ENCODE results near the gene ACP5.

Gene ACP5

DNA sequence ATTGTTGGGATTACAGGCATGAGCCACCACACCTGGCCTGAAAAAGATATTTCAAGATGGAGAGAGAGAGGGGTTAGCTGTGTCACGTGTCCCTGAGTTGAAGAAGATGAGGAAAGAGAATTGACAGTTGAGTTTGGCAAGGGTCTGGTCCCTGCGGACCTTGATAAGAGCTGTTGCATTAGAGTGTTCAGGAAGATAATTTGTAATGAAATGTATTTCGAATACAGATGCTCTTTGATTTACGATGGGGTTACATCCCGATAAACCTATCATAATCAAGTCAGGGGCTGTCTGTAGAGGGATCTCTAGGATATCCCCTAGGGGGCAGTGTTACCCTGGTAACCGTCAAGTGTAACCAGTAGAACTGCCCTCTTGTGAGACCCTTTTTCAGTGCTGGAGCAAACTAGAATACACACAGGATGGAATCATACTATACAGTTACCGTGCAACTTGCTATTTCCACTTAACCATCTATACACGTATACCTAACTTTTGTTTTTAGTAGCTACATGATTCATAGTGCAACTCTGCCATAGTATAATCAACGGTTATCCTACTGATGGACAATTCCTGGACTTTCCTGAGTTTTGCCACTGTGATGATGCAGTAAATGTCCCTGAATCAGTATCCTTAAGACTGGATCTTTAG, 16.9 kb downstream of the ACP5 start:
- Histone ChIP-seq H2AFZ (ENCODE audit: low read length, unreplicated experiment) (no peak overlapping the region), H3K4me3 (ENCODE audit: low read depth, low read length) (peak overlapping the region; percentile 19), H3K4me1 (ENCODE audit: control insufficient read depth, insufficient read depth, low read length, unreplicated experiment) (no peaks in the 10 kb centered on the region)

DNA sequence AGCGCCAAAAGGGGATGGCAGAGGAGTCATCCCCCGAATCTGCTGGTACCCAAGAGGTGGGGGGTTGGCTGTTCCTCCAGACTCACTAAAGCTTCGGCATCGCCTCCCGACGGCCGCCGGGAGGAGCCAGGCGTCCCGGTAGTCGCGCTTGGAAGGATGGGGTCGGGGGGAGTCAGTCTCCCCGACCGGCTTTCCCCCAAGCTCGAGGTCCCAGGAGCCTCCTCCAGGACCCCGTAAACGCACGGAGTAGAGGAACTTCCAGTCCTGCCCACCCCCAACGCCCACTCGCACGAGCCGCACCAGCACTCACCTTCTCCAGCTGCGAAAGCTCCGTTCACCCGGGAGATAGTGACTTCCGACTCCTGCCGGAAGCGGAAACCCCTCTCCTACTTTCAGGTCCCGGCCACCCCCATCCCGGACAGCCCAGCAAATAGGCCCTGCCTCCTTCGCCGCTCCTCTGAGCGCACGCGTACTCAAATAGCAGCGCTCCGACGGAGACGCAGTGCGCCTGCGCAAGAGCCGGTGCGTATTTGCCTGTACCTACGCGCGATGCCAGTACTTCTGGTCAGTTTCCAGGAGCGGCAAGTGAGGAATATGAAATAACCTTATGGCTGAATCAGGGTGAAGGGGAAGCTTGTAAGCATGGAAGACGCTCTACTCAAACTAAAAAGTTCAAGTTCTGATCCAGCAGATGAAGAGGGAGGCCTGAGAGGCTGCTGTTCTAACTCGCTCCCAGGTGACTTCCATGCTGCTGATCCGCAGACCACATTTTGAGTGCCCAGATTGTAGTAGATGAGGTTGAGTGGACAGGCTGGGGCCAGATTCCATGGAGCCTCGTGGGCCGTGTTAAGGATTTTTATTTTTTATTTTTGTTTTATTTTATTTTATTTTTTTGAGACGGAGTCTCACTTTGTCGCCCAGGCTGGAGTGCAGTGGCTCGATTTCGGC, 18.3 kb downstream of the ACP5 start, which contains the start of gene ELOF1:
ELOF1 (minus strand) TSS at position 350 of the 948 bp plus-strand sequence. CDS start 4,883 bp downstream, outside the sequence.
- Histone ChIP-seq H3K4me3 (ENCODE audit: low read depth, low read length) (peak within 1 kb of the TSS; percentile 90), H3K4me1 (ENCODE audit: control insufficient read depth, insufficient read depth, low read length, unreplicated experiment) (no peaks in the 10 kb centered on the region), H2AFZ (ENCODE audit: low read length, unreplicated experiment) (peak within 1 kb of the TSS; percentile 99), H3K79me2 (ENCODE audit: control insufficient read depth, insufficient read depth, low read length, unreplicated experiment) (peaks cover 34% of the 10 kb centered on the region), H3K36me3 (ENCODE audit: insufficient read depth, low read length) (no peaks in the 10 kb centered on the region), H3K27me3 (ENCODE audit: insufficient read depth, low read length) (no peaks in the 10 kb centered on the region), H3K27ac (ENCODE audit: low read depth, low read length) (no peak within 1 kb of the TSS)

More for the DNA sequence above, 16.9 kb downstream of the ACP5 start:
- H3K79me2 ChIP-seq (ENCODE audit: control insufficient read depth, insufficient read depth, low read length, unreplicated experiment), result peaks cover 30% of the 10 kb centered on the region
- no peaks in the 10 kb centered on the region for H3K27me3 ChIP-seq (ENCODE audit: insufficient read depth, low read length)
- no peaks in the 10 kb centered on the region for H3K36me3 ChIP-seq (ENCODE audit: insufficient read depth, low read length)
- H3K27ac ChIP-seq (ENCODE audit: low read depth, low read length), result no peak overlapping the region

GRCh38 chr19:11556634-11557420, 20.6 kb downstream of the ACP5 start:
- H3K27ac ChIP-seq (ENCODE audit: low read depth, low read length), result no peak overlapping the region
- H2AFZ ChIP-seq (ENCODE audit: low read length, unreplicated experiment), result no peak overlapping the region
- H3K79me2 ChIP-seq (ENCODE audit: control insufficient read depth, insufficient read depth, low read length, unreplicated experiment), result peaks cover 34% of the 10 kb centered on the region
- H3K36me3 ChIP-seq (ENCODE audit: insufficient read depth, low read length), result no peaks in the 10 kb centered on the region
- H3K4me1 ChIP-seq (ENCODE audit: control insufficient read depth, insufficient read depth, low read length, unreplicated experiment), result no peaks in the 10 kb centered on the region
- H3K27me3 ChIP-seq (ENCODE audit: insufficient read depth, low read length), result no peaks in the 10 kb centered on the region
- H3K4me3 ChIP-seq (ENCODE audit: low read depth, low read length), result no peak overlapping the region

DNA sequence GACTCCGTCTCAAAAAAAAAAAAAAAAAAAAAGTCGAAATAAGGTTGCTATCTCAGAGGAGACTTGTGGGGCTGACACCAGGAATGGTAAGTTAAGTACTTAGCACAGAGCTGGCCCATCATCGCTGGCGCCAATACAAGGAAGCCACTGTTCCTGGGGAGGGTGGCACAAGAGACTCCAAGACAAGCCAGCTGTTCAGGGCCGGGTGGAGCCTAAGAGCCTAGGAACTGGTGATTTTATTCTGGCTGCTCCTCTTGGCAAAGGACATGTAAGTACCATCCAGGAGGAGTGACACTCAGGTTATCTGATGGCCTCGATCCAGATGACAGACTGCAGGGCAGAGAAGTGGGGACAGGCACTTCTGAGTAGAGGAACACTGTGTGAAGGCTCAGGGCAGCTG, 22.2 kb downstream of the ACP5 start:
- H3K4me3 ChIP-seq (ENCODE audit: low read depth, low read length), result no peak overlapping the region
- H2AFZ ChIP-seq (ENCODE audit: low read length, unreplicated experiment), result no peak overlapping the region
- peaks cover 34% of the 10 kb centered on the region for H3K79me2 ChIP-seq (ENCODE audit: control insufficient read depth, insufficient read depth, low read length, unreplicated experiment)
- H3K27ac ChIP-seq (ENCODE audit: low read depth, low read length), result no peak overlapping the region
- no peaks in the 10 kb centered on the region for H3K27me3 ChIP-seq (ENCODE audit: insufficient read depth, low read length)
- no peaks in the 10 kb centered on the region for H3K4me1 ChIP-seq (ENCODE audit: control insufficient read depth, insufficient read depth, low read length, unreplicated experiment)
- H3K36me3 ChIP-seq (ENCODE audit: insufficient read depth, low read length), result no peaks in the 10 kb centered on the region

GRCh38 chr19:11554160-11554559, 23.3 kb downstream of the ACP5 start:
- Histone ChIP-seq H3K79me2 (ENCODE audit: control insufficient read depth, insufficient read depth, low read length, unreplicated experiment) (peaks cover 34% of the 10 kb centered on the region), H3K4me1 (ENCODE audit: control insufficient read depth, insufficient read depth, low read length, unreplicated experiment) (no peaks in the 10 kb centered on the region), H3K27me3 (ENCODE audit: insufficient read depth, low read length) (no peaks in the 10 kb centered on the region), H3K4me3 (ENCODE audit: low read depth, low read length) (no peak overlapping the region), H3K36me3 (ENCODE audit: insufficient read depth, low read length) (no peaks in the 10 kb centered on the region), H2AFZ (ENCODE audit: low read length, unreplicated experiment) (no peak overlapping the region), H3K27ac (ENCODE audit: low read depth, low read length) (no peak overlapping the region)

DNA sequence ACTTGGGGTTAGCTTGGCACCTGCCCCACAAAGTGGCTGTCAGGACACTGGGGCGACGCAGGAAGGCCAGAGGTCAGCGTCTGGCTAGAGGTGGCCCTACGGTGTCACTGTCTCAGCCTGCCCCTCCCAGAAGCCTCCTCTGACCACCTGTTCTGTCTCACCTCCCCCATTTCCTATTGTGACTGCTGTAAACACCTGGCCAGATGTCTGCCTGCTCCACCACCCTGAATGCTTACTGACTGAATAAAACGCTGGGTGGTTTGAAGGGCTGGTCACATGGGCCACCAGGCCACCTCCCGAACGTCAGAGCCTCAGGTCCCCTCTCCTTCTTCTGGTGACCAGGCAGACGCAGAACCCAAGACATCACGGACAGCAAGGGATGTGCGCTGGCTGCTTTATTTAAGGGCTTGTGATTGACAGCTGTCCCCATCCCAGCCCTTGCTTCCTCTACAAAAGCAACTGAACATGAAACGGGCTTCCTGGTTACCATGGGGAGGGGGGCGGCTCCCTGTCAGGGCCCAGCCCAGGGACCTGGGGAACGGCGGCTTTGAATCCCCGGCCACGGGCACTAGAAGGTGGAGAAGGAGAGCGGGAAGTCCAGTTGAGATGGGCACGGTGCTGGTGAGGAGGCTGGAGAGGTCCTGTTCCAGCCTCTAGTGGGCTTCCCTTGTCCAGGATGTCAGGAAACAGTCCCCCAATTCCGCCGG, 24.6 kb downstream of the ACP5 start:
- Histone ChIP-seq H3K36me3 (ENCODE audit: insufficient read depth, low read length) (no peaks in the 10 kb centered on the region), H3K4me1 (ENCODE audit: control insufficient read depth, insufficient read depth, low read length, unreplicated experiment) (no peaks in the 10 kb centered on the region), H3K79me2 (ENCODE audit: control insufficient read depth, insufficient read depth, low read length, unreplicated experiment) (peaks cover 22% of the 10 kb centered on the region), H3K27me3 (ENCODE audit: insufficient read depth, low read length) (no peaks in the 10 kb centered on the region), H3K4me3 (ENCODE audit: low read depth, low read length) (no peak overlapping the region), H2AFZ (ENCODE audit: low read length, unreplicated experiment) (no peak overlapping the region), H3K27ac (ENCODE audit: low read depth, low read length) (no peak overlapping the region)

DNA sequence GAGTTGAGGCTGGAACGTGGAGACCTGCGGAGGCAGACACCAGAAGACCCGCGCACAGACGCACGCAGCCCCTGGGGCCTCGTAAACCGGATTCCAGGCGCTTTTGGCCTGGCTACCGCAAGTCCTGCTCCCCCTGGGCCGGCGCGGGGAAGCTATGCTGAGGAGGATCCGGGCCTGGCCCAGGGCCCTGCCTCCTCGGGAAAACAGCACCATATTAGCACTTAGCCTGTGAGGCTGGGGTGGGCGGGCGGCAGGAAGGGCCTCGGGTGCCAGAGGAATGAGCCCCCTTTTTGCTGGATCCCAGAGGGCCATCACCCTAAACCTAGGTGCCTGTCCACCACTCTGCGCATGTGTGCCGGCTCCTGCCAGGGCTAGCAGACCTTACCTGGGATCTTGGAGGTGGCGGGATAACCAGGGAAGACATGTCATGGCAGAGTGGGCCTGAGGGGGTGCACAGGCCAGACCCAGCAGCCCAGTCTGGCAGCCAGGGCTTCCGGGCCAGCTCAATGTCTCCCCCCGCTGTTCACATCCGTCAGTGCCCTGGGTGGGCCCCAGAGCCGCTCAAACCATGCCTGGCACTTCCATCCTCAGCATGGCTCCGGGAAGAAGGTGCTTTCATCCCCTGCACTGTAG, 25.7 kb downstream of the ACP5 start:
- Histone ChIP-seq H3K27me3 (ENCODE audit: insufficient read depth, low read length) (no peaks in the 10 kb centered on the region), H3K79me2 (ENCODE audit: control insufficient read depth, insufficient read depth, low read length, unreplicated experiment) (peaks cover 14% of the 10 kb centered on the region), H3K4me3 (ENCODE audit: low read depth, low read length) (no peak overlapping the region), H3K36me3 (ENCODE audit: insufficient read depth, low read length) (no peaks in the 10 kb centered on the region), H3K4me1 (ENCODE audit: control insufficient read depth, insufficient read depth, low read length, unreplicated experiment) (no peaks in the 10 kb centered on the region), H2AFZ (ENCODE audit: low read length, unreplicated experiment) (no peak overlapping the region), H3K27ac (ENCODE audit: low read depth, low read length) (no peak overlapping the region)

DNA sequence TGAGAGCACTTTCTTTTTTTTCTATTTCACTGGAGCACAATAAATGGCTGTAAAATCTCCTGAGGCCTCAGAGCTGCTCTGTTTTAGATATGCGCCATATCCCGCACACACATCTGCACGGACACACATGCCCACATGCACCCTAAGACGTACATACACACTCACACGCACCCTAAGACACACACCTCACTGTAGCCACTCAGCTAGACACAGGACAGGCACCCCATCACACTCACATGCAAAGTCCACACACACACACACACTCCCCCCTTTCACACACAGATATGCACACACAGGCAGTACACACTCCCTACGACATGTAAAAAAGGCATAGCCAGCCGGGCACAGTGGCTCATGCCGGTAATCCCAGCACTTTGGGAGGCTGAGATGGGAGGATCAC, 27.2 kb downstream of the ACP5 start:
- no peak overlapping the region for H3K4me3 ChIP-seq (ENCODE audit: low read depth, low read length)
- H3K27me3 ChIP-seq (ENCODE audit: insufficient read depth, low read length), result no peaks in the 10 kb centered on the region
- H3K27ac ChIP-seq (ENCODE audit: low read depth, low read length), result no peak overlapping the region
- H3K36me3 ChIP-seq (ENCODE audit: insufficient read depth, low read length), result no peaks in the 10 kb centered on the region
- no peaks in the 10 kb centered on the region for H3K4me1 ChIP-seq (ENCODE audit: control insufficient read depth, insufficient read depth, low read length, unreplicated experiment)
- H2AFZ ChIP-seq (ENCODE audit: low read length, unreplicated experiment), result no peak overlapping the region
- H3K79me2 ChIP-seq (ENCODE audit: control insufficient read depth, insufficient read depth, low read length, unreplicated experiment), result peaks cover 1% of the 10 kb centered on the region

DNA sequence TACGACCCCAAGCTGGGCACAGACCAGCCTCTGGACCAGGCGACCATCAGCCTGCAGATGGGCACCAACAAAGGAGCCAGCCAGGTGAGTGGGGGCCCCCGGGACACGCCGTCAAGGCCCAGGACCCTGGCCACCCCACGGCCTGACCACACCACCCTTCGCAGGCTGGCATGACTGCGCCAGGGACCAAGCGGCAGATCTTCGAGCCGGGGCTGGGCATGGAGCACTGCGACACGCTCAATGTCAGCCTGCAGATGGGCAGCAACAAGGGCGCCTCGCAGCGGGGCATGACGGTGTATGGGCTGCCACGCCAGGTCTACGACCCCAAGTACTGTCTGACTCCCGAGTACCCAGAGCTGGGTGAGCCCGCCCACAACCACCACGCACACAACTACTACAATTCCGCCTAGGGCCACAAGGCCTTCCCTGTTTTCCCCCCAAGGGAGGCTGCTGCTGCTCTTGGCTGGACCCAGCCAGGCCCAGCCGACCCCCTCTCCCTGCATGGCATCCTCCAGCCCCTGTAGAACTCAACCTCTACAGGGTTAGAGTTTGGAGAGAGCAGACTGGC, 28.0 kb downstream of the ACP5 start:
- no peaks in the 10 kb centered on the region for H3K79me2 ChIP-seq (ENCODE audit: control insufficient read depth, insufficient read depth, low read length, unreplicated experiment)
- H3K27me3 ChIP-seq (ENCODE audit: insufficient read depth, low read length), result no peaks in the 10 kb centered on the region
- H3K27ac ChIP-seq (ENCODE audit: low read depth, low read length), result no peak overlapping the region
- H3K4me1 ChIP-seq (ENCODE audit: control insufficient read depth, insufficient read depth, low read length, unreplicated experiment), result no peaks in the 10 kb centered on the region
- no peak overlapping the region for H2AFZ ChIP-seq (ENCODE audit: low read length, unreplicated experiment)
- H3K4me3 ChIP-seq (ENCODE audit: low read depth, low read length), result no peak overlapping the region
- no peaks in the 10 kb centered on the region for H3K36me3 ChIP-seq (ENCODE audit: insufficient read depth, low read length)
